ENCODE data around the gene LPIN2.
"Not testable (repeated sequence)": the region's sequence is repeated elsewhere in the genome, so short reads cannot be mapped to it uniquely, and the experiment has no call there.

The LPIN2 gene

DNA sequence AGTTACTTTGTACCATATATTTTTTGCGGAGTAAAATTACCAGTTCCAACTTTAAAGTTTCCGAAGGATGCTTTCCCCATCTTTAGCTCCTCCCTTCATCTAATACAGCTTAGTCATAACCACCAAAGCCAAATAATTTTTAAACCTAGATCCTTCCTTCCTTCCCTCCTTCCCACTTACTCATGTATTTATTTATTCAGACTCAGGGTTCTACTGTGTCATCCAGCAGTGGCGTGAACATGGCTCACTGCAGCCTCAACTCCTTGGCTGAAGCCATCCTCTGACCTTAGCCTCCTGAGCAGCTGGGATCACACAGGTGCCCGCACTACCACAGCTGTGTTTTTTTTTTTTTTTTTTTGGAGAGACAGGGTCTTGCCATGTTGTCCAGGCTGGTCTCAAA is 4.4 kb downstream of the LPIN2 start:
- no peak for TF ChIP-seq POLR2A (IDR thresholded peaks at IDR 0.05; ENCODE audit: low read depth, low read length)
- DNase-seq (ENCODE audit: insufficient read length, low spot score) (peak; percentile 39), FAIRE-seq (no peak)

DNA sequence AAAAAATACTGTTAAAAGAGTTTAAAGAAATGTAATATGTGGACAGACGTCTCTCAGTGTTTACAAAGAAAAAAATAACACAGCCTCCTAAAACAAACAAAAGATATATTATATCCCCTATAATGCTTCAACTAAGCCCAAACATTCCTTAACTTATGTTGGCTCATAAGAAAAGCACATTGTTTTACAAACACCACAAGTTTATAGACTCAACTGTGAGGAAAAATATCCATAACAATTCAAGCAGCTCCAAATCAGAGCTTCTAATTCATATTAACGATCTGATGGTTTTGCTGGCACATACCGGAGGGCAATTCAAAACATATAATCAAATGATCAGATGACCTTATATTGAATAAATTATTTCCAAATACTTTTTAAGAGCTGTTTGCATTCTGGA is 5.5 kb downstream of the LPIN2 start:
- no peak for TF ChIP-seq POLR2A (IDR thresholded peaks at IDR 0.05; ENCODE audit: low read depth, low read length)
- DNase-seq (ENCODE audit: insufficient read length, low spot score) (no peak), FAIRE-seq (no peak)

DNA sequence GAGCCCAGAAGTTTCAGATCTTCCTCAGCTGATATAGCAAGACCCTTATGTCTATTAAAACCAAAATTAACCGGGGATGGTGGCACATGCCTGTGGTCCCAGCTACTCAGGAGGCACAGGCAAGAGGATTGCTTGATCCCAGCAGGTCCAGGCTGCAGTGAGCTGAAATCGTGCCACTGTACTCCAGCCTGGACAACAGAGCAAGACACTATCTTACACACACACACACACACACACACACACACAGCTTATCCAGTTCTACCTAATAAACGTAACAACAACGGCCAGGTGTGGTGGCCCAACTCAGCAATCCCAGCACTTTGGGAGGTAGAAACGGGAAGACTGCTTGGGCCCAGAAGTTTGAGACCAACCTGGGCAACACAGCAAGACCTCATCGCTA is 7.5 kb downstream of the LPIN2 start:
- DNase-seq (ENCODE audit: insufficient read length, low spot score), result no peak
- no peak for FAIRE-seq
- TF ChIP-seq POLR2A (IDR thresholded peaks at IDR 0.05; ENCODE audit: low read depth, low read length), result no peak

DNA sequence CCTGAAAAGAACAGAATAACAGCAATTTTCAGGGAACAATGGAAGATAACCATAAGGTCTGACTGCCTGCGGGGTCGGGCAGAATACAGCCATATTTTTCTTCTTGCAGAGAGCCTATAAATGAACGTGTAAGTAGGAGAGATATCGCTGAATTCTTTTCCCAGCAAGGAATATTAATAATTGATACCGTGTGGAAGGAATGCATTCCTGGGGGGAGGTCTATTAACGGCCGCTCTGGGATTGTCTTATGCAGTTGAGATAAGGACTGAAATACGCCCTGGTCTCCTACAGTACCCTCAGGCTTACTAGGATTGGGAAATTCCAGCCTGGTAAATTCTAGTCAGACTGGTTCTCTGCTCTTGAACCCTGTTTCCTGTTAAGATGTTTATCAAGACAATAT is 9.2 kb downstream of the LPIN2 start:
- FAIRE-seq; DNase-seq (ENCODE audit: insufficient read length, low spot score): not testable (repeated sequence)

DNA sequence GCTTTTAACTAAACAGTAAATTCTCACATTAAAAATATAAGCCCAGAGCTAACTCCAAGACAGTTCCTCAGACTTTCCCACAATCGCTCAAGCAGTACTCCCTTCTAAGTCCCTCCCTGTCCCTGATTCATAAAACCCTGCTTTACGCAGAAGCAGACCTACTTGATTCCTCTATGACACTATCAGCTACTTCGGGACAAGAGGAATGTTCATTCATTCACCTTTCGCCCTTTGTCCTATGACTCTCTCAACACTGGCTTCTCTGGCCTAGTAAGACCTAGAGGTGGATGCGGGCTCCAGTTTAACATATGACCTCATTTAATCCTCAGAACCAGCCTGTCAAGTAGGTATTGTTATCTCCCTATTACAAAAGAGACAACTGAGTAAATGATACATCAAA is 10.2 kb downstream of the LPIN2 start:
- DNase-seq (ENCODE audit: insufficient read length, low spot score) (no peak), FAIRE-seq (no peak)
- no peak for TF ChIP-seq POLR2A (IDR thresholded peaks at IDR 0.05; ENCODE audit: low read depth, low read length)

DNA sequence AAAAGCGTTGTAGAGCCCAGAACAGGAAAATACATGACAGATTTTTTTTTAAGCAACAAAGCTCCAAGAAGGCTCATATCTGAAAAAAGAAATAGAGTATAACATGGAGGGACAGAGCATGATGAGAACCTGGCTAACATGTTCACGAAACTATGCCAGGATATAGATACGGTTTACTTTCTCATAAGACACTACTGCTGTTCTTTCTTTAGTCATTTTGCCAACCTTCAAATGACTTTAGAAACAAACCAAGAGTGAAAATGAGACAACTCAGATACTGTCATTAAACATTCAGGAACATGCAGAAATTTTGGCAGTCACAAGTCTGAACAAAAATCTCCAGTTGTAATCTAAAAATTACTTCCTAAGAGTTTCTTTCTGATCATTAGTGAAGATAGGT is 14.3 kb downstream of the LPIN2 start:
- TF ChIP-seq POLR2A (IDR thresholded peaks at IDR 0.05; ENCODE audit: low read depth, low read length), result no peak
- FAIRE-seq, result no peak

DNA sequence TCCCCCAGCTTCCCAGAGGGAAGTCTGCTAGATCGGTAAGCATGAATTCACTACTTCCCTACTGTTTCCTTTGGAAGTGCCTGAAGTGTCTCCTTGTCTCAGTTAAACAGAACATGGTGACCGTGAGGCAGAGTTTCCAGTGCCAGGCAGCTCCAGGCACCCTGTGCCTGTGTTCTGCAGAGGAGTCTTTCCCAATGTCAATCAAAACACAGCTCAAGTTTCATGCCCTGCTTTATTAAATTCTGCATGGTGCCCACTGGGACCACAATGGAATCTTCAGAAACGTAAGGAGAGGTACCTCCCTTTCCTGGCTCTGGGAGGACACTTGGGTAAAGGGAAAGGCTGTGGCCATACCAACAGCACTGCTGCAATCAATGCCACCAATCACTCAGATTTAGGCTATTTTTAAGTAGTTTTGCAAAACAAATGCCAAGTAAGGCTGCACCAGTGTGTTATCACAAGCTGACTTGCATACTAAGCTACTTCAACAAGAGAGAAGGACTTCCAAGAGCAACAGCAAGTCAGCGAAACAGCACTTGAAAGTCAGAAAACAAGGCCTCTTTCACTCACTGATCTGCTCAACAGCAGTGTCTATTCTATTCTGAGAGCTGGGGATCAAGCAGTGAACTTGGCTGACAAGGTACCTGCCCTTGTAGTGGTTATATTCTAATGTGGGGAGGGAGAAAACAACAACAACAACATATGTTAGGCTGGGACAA is 14.9 kb downstream of the LPIN2 start:
- DNase-seq (ENCODE audit: insufficient read length, low spot score) (no peak), FAIRE-seq (peak; percentile 23)
- no peak for TF ChIP-seq POLR2A (IDR thresholded peaks at IDR 0.05; ENCODE audit: low read depth, low read length)

More for the DNA sequence above, 14.3 kb downstream of the LPIN2 start:
- no peak for DNase-seq (ENCODE audit: insufficient read length, low spot score)

DNA sequence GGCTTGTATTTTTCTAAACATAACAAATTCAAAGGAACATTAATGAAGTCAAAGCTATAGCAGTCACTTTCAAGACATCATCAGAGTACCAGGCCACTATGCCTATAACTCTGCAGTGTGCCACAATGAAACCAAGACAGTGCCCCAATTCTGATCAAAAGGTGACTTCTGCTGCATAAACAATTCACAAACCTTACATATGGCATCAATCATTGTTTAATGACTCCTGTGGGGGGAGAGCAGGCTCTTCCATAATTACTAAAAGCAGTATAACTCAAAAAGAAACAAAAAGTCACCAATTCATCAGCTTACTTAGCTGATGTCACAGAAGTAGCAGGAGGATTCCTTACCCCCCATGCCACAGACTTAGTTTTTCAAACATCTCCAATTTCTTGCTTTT is 15.5 kb downstream of the LPIN2 start:
- no peak for TF ChIP-seq POLR2A (IDR thresholded peaks at IDR 0.05; ENCODE audit: low read depth, low read length)
- FAIRE-seq, result no peak
- DNase-seq (ENCODE audit: insufficient read length, low spot score), result no peak

DNA sequence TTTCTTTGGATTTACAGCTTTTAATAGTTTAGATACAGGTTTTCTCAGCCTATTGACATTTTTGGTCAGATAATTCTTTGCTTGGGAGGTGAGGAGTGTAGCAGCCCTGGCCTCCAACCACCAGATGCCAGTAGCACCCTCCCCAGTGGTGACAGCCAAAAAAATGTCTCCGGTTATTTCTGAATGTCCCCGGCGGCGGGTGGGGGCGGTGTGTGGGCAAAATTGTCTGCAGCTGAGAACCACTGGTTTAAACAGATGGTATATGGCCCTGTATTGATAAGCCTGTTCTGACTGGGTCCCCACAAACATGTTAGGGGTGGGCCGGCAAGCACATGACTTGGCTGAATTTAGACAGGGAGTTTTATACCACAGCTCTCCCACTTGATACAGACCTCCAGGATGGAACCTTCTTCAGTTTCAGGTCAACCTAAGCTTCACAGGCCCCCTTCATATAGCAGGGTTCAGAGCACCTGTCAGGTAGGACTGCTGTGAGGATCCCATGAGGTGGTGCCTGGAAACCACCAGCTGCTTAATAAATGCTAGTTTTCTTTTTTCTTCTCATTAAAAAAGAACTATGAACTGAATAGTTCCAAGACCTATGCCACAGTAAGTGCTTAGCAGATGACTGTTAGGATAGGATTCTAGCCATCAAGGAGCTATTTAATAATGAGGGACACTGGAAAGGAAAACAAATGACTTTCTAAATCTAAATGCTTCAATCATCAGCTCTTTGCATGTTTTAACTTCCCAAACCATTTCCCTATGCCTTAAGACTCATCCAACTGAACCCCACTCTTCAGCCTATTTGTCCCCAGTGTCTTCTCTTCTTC is 18.1 kb downstream of the LPIN2 start:
- FAIRE-seq (no peak), DNase-seq (ENCODE audit: insufficient read length, low spot score) (no peak)
- no peak for TF ChIP-seq POLR2A (IDR thresholded peaks at IDR 0.05; ENCODE audit: low read depth, low read length)

DNA sequence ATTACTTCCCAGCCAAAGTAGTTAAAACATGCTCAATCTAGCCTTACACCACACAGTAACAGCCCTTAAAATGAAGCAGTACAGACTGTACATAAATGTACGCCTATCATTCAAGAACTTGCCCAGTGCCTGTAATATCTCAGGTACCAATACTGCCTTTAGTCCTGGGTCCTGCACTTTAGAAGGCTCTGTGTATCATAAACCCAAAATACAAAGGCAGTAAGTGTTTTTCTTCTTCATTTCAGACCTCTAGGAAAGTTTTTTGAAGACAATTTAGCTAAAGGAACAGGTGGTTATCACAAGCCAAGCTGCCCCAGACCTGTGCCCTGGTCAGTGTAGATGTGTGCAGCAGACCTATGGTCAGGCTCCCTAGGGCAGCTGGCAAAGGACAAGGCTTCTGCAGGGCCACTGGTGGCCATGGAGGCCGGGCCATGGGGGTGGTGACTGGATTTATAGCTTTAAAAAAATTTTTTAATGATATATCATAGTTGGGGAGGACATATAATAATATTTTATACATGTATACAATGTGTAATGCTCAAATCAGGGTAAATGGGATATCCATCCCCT is 18.8 kb downstream of the LPIN2 start:
- DNase-seq (ENCODE audit: insufficient read length, low spot score), result no peak
- no peak for TF ChIP-seq POLR2A (IDR thresholded peaks at IDR 0.05; ENCODE audit: low read depth, low read length)
- FAIRE-seq, result no peak

DNA sequence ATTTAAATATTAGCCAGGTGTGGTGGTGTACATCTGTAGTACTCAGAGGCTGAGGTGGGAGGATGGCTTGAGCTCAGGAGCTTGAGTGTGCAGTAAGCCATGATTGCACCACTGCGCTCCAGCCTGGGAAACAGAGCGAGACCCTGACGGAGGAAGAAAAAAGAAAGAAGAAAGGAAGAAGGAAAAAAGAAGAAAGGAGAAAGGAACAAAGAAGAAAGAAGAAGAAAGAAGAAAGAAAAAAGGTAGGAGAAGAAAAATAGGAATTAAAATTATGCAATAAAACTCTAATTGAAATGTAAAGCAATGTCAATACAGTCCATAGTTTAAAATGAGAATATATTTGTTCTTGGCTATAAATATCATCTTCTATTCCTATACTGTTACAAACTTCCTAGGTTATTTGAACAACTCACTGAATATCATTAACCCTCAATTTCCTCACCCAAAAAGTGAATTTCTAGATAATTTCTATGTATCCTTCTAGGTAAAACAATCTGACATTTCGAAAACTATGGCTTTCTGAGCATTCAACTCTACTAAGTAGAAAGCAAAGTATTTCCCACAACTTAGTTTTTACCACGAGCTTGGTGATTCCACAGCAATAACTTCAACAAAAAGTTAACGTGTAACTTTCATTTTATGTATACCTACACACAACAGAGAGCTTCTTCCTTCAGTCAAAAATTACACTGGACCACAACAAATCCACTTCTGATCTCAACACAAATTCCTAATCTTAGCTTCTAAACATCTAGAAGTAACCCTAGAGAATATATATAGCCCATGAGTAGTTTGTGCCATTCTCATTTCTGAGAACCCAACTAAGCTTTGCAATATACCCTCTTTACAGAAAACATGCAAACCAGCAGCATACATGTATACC is 19.7 kb downstream of the LPIN2 start:
- TF ChIP-seq POLR2A (IDR thresholded peaks at IDR 0.05; ENCODE audit: low read depth, low read length), result no peak
- DNase-seq (ENCODE audit: insufficient read length, low spot score) (no peak), FAIRE-seq (no peak)

DNA sequence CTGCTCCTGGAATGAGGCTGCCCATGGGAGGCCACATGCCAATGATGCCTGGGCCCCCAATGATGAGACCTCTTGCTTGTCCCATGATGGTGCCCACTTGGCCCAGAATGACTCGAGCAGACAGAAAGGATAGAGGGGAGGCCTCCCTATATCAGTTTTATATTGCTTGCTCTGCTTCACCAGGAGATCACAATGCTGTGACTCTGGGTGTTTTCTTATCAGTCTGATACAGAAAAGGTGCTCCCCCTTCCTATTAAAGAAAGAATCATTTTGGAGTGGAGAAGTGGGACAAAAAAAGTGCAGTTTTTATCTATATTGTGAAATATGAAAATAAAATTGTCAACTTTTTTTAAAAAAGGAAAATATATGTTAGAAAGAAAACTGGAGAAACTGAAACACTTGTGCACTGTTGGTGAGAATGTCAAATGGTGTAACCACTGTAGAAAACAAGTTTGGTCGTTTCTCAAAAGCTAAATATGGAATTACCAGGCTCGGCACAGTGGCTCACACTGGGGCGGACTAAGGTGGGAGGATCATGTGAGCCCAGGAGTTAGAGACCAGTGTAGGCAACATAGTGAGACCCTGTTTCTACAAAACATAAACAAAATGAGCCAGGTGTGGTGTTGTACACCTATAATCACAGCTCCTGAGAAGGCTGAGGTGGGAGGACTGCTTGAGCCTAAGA is 21.8 kb downstream of the LPIN2 start:
- no peak for FAIRE-seq
- DNase-seq (ENCODE audit: insufficient read length, low spot score), result no peak
- no peak for TF ChIP-seq POLR2A (IDR thresholded peaks at IDR 0.05; ENCODE audit: low read depth, low read length)

Measured in H54 (cell line).